ENCODE data around the gene SRGAP3. TPM values are rescaled to one million over a fixed set of nuclear protein-coding genes. Genes with fewer than 3 reads are reported as not detected.

Gene SRGAP3
- total and polyA plus RNA-seq, 2 experiments from 2014 or later: 7.4 to 8.3 TPM

DNA sequence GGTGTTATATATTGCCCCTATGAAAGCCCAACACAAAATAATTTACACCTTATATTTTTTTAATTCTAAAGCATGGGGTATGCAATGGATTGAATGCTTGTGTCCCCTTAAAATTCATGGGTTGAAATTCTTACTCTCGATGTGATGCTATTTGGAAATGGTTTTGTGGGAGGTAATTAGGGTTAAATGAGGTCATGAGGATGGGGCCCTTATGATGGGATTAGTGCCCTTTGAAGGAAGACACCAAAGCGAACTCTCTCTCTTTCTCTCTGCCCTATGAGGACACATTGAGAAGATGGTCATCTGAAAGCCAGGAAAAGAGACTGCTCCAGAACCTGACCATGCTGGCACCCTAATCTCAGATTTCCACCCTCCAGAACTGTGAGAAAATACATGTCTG is 7.6 kb upstream of the SRGAP3 start:
- H3K4me1 ChIP-seq (ENCODE audit: insufficient read depth): no peaks in the 10 kb centered on the region
- no peaks in the 10 kb centered on the region for H3K9me3 ChIP-seq (ENCODE audit: low read depth)
- no peaks in the 10 kb centered on the region for H3K27me3 ChIP-seq
- DNase-seq (ENCODE audit: low spot score): no peak
- H4K20me1 ChIP-seq (ENCODE audit: insufficient read depth, poor library complexity, severe bottlenecking): no peaks in the 10 kb centered on the region
- H3K4me3 ChIP-seq: no peak overlapping the region
- H3K27ac ChIP-seq: no peak overlapping the region
- no peak overlapping the region for H2AFZ ChIP-seq
- no peak for TF ChIP-seq EZH2phosphoT487 (IDR thresholded peaks at IDR 0.05; ENCODE audit: low read depth, severe bottlenecking, unreplicated experiment)
- no peak for TF ChIP-seq EZH2 (IDR thresholded peaks at IDR 0.05; ENCODE audit: borderline replicate concordance)
- TF ChIP-seq, protein P1, sequence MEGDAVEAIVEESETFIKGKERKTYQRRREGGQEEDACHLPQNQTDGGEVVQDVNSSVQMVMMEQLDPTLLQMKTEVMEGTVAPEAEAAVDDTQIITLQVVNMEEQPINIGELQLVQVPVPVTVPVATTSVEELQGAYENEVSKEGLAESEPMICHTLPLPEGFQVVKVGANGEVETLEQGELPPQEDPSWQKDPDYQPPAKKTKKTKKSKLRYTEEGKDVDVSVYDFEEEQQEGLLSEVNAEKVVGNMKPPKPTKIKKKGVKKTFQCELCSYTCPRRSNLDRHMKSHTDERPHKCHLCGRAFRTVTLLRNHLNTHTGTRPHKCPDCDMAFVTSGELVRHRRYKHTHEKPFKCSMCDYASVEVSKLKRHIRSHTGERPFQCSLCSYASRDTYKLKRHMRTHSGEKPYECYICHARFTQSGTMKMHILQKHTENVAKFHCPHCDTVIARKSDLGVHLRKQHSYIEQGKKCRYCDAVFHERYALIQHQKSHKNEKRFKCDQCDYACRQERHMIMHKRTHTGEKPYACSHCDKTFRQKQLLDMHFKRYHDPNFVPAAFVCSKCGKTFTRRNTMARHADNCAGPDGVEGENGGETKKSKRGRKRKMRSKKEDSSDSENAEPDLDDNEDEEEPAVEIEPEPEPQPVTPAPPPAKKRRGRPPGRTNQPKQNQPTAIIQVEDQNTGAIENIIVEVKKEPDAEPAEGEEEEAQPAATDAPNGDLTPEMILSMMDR (IDR thresholded peaks at IDR 0.05; ENCODE audit: poor library complexity): no peak
- no peaks in the 10 kb centered on the region for H3K9me2 ChIP-seq (replicated peaks; ENCODE audit: insufficient read depth)
- 94% methylated on average over 2 of the region's 2 CpGs for WGBS (ENCODE audit: low lambda C conversion rate, missing lambda C conversion rate)
- H3K36me3 ChIP-seq (replicated peaks; ENCODE audit: insufficient read depth, low read depth): no peaks in the 10 kb centered on the region
- no peak overlapping the region for H3K4me2 ChIP-seq
- H3K79me2 ChIP-seq: no peaks in the 10 kb centered on the region

DNA sequence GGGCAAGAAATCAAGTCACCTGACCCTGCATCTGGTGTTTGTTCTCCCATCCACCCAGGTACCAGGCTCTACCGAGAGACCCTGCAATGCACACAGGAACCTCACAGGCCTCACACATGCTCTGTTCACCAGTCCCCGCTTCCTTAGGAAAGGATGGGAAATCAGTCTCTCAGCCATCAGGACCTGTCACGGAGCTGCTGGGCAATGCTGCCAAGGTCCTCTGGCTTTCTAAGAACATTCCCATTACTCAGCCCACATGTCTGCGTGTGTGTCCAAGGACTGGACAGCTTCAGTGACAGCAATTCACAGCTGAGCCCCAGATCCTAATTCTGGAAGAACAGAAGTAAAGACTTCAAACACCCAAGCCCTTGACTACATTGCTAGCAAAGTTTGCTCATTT is 6.5 kb upstream of the SRGAP3 start:
- no peak for DNase-seq (ENCODE audit: low spot score)
- no peak overlapping the region for H3K4me2 ChIP-seq
- no peaks in the 10 kb centered on the region for H3K79me2 ChIP-seq
- no peaks in the 10 kb centered on the region for H3K4me1 ChIP-seq (ENCODE audit: insufficient read depth)
- H4K20me1 ChIP-seq (ENCODE audit: insufficient read depth, poor library complexity, severe bottlenecking): no peaks in the 10 kb centered on the region
- no peaks in the 10 kb centered on the region for H3K9me2 ChIP-seq (replicated peaks; ENCODE audit: insufficient read depth)
- TF ChIP-seq EZH2phosphoT487 (IDR thresholded peaks at IDR 0.05; ENCODE audit: low read depth, severe bottlenecking, unreplicated experiment): no peak
- no peak for TF ChIP-seq EZH2 (IDR thresholded peaks at IDR 0.05; ENCODE audit: borderline replicate concordance)
- TF ChIP-seq, protein P1 (IDR thresholded peaks at IDR 0.05; ENCODE audit: poor library complexity): no peak
- H3K27ac ChIP-seq: no peak overlapping the region
- H3K36me3 ChIP-seq (replicated peaks; ENCODE audit: insufficient read depth, low read depth): no peaks in the 10 kb centered on the region
- no peaks in the 10 kb centered on the region for H3K27me3 ChIP-seq
- H3K4me3 ChIP-seq: no peak overlapping the region
- no peak overlapping the region for H2AFZ ChIP-seq
- 84% methylated on average over 4 of the region's 4 CpGs for WGBS (ENCODE audit: low lambda C conversion rate, missing lambda C conversion rate)
- H3K9me3 ChIP-seq (ENCODE audit: low read depth): no peaks in the 10 kb centered on the region

DNA sequence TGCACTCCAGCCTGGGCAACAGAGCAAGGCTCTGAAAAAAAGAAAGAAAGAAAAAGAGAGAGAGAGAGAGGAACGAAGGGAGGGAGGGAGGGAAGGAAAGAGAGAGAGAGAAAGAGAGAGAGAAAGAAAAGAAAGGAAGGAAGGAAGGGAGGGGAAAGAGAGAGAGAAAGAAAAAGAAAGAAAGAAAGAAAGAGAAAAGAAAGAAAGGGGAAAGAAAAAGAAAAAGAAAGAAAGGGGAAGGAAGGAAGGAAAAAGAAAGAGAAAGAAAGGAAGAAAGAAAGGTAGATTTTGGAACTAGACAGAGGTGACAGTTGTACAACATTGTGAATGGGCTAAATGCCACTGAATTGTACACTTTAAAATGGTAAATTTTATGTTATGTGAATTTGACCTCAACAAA is 5.3 kb upstream of the SRGAP3 start:
- no peak overlapping the region for H3K4me2 ChIP-seq
- no peak overlapping the region for H3K27ac ChIP-seq
- no CpG with 5 or more reads among the region's 1 CpG for WGBS (ENCODE audit: low lambda C conversion rate, missing lambda C conversion rate)
- H3K27me3 ChIP-seq: no peaks in the 10 kb centered on the region
- H2AFZ ChIP-seq: no peak overlapping the region
- H3K4me1 ChIP-seq (ENCODE audit: insufficient read depth): peaks cover 6% of the 10 kb centered on the region
- H3K9me2 ChIP-seq (replicated peaks; ENCODE audit: insufficient read depth): no peaks in the 10 kb centered on the region
- H3K79me2 ChIP-seq: no peaks in the 10 kb centered on the region
- no peaks in the 10 kb centered on the region for H4K20me1 ChIP-seq (ENCODE audit: insufficient read depth, poor library complexity, severe bottlenecking)
- no peaks in the 10 kb centered on the region for H3K36me3 ChIP-seq (replicated peaks; ENCODE audit: insufficient read depth, low read depth)
- TF ChIP-seq, protein P1 (IDR thresholded peaks at IDR 0.05; ENCODE audit: poor library complexity): no peak
- TF ChIP-seq EZH2phosphoT487 (IDR thresholded peaks at IDR 0.05; ENCODE audit: low read depth, severe bottlenecking, unreplicated experiment): no peak
- no peak for TF ChIP-seq EZH2 (IDR thresholded peaks at IDR 0.05; ENCODE audit: borderline replicate concordance)
- DNase-seq (ENCODE audit: low spot score): no peak
- H3K9me3 ChIP-seq (ENCODE audit: low read depth): no peaks in the 10 kb centered on the region
- H3K4me3 ChIP-seq: no peak overlapping the region

DNA sequence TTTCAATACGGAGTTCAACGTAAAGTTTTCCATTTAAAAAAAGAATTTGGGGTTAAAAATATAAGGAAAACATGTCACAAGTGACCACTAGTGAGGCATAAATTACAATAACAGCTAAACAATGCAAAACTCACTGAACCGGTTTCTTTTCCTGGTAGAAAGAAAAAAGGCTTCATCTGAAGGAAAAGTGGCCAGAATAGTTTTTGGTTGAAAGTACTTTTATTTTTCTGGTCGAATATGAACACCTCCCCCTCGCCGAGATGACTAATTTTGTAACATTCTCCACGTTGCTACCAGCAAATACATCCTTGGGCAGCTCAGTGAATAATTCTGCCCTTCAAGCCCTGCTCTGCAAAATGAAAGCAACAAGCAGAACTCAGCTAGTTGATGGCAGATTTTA is 3.9 kb upstream of the SRGAP3 start:
- no peaks in the 10 kb centered on the region for H3K9me3 ChIP-seq (ENCODE audit: low read depth)
- TF ChIP-seq EZH2phosphoT487 (IDR thresholded peaks at IDR 0.05; ENCODE audit: low read depth, severe bottlenecking, unreplicated experiment) (no peak), EZH2 (IDR thresholded peaks at IDR 0.05; ENCODE audit: borderline replicate concordance) (no peak)
- TF ChIP-seq, protein P1 (IDR thresholded peaks at IDR 0.05; ENCODE audit: poor library complexity): no peak
- H3K36me3 ChIP-seq (replicated peaks; ENCODE audit: insufficient read depth, low read depth): no peaks in the 10 kb centered on the region
- peaks cover 8% of the 10 kb centered on the region for H3K4me1 ChIP-seq (ENCODE audit: insufficient read depth)
- DNase-seq (ENCODE audit: low spot score): no peak
- WGBS (ENCODE audit: low lambda C conversion rate, missing lambda C conversion rate): 67% methylated on average over 7 of the region's 7 CpGs
- H3K4me2 ChIP-seq: no peak overlapping the region
- H4K20me1 ChIP-seq (ENCODE audit: insufficient read depth, poor library complexity, severe bottlenecking): no peaks in the 10 kb centered on the region
- no peaks in the 10 kb centered on the region for H3K27me3 ChIP-seq
- H3K27ac ChIP-seq: no peak overlapping the region
- no peaks in the 10 kb centered on the region for H3K79me2 ChIP-seq
- H2AFZ ChIP-seq: no peak overlapping the region
- H3K4me3 ChIP-seq: no peak overlapping the region
- H3K9me2 ChIP-seq (replicated peaks; ENCODE audit: insufficient read depth): no peaks in the 10 kb centered on the region

Data from hepatocyte (in vitro differentiated cells).